CD1c-positive myeloid dendritic cell (primary cell): ENCODE data around the gene FREM2.

ENCODE experiments used
- DNase-seq: peaks from one replicate; pipeline ENCODE4 v3.0.0-alpha.2; 2016; ENCODE audit errors: extremely low spot score

Gene FREM2, protein sequence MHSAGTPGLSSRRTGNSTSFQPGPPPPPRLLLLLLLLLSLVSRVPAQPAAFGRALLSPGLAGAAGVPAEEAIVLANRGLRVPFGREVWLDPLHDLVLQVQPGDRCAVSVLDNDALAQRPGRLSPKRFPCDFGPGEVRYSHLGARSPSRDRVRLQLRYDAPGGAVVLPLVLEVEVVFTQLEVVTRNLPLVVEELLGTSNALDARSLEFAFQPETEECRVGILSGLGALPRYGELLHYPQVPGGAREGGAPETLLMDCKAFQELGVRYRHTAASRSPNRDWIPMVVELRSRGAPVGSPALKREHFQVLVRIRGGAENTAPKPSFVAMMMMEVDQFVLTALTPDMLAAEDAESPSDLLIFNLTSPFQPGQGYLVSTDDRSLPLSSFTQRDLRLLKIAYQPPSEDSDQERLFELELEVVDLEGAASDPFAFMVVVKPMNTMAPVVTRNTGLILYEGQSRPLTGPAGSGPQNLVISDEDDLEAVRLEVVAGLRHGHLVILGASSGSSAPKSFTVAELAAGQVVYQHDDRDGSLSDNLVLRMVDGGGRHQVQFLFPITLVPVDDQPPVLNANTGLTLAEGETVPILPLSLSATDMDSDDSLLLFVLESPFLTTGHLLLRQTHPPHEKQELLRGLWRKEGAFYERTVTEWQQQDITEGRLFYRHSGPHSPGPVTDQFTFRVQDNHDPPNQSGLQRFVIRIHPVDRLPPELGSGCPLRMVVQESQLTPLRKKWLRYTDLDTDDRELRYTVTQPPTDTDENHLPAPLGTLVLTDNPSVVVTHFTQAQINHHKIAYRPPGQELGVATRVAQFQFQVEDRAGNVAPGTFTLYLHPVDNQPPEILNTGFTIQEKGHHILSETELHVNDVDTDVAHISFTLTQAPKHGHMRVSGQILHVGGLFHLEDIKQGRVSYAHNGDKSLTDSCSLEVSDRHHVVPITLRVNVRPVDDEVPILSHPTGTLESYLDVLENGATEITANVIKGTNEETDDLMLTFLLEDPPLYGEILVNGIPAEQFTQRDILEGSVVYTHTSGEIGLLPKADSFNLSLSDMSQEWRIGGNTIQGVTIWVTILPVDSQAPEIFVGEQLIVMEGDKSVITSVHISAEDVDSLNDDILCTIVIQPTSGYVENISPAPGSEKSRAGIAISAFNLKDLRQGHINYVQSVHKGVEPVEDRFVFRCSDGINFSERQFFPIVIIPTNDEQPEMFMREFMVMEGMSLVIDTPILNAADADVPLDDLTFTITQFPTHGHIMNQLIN (N-terminal part only)

DNA sequence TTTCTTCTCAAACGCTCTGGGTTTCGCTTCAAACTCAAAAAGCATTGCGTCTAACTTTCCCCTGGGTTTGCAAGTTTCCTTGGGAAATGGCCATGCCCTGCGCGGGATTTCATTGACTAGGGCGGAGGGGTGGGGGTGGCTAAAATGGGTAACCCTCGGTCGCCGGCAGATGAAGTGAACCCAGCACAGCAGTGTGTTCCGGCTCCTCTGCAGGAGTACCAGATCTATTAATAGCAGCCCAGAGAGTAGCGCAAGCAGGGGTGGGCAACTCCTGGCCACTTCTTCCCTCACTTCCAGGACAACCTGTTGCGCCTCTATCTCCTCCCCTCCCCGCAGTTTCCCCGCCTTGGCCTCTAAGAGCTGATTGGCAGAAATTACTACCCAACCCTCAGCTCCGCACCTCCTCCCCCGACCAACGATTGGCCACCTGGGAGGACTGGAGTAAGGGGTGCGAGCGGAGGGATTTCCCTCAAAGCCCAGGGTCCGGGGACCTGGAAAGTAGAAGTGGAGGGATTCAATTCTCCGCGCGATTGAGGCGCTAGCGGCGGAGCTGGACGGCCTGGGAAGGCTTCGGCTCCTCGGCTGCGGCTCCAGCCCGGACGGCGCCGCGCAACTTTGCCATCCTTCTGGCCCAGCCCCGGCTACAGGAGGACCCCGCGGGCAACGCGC is at the start of gene FREM2:
Gene FREM2, plus strand, starts transcription at position 501 of the 669 bp plus-strand sequence. CDS start 268 bp downstream, outside the sequence.
- no peak for DNase-seq

DNA sequence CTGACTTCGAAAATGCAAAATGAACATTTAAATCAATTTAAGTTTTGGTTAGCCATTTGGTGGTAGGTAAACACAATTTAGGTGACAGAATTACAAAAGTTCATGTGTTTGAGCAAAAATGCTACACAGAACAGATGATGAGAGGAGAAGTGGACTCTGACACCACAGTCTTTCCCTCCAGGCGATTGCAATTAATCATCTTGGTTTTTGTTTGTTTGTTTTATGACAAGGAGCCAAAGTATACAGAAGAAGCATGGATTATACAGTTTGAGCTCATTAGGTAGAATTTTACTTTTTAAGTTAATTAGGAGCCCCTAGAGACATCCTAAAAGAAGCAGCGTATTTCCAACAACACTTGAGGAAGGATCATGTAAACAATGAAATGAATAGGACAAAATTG is 49.3 kb upstream of the FREM2 start:
- DNase-seq: no peak

DNA sequence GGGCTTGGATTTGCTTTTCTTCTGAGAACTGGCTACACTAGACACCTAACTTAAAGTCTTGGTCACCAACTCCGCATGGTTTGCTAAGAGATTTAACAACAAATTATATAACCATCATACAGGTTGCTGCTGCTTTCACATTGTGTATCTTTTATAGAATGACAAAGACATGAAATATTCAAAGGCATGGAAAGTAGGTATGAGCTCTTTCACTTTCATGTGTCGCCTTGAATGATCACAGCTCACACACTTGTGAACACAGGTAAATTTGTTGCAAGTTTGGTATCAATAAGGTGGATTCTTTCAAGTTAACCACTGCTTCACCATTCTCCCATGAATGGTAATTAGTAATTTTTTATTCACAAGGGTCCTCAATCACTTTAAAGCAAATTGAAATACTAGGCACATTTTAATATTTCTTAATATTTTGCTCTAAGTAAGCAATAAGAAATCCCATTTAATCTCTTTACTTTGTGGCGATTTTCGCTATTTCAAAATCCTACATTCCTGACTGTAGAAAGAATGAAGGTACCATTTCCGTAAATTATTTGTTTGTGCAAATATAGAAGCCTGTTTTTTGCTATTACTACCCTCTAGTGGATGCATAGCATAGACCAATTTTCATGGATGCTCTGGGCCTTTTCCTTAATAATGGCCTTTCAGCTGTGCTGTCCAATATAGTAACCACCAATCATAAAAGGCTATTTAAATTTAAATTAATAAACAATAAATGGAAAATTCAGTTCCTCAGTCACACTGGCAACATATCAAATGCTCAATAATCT is 45.5 kb upstream of the FREM2 start:
- no peak for DNase-seq

DNA sequence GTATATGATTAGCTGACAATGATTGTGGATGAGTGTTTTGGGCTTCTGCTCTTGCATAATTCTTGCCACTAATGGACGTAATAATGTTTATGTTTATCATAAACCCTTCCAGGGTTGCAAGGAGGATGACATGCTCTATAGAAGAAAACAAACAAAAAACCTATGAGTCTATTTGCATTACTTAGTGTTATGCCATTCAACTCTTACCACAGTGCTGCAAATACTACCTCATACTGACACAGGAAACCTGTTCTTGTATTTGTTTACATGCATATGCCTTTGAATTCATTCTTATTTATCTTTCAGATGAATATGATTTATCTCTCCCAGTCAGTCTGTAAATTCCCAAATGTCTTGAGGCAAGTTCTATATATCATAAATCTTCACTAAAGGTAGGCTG is 39.6 kb upstream of the FREM2 start:
- DNase-seq: no peak

DNA sequence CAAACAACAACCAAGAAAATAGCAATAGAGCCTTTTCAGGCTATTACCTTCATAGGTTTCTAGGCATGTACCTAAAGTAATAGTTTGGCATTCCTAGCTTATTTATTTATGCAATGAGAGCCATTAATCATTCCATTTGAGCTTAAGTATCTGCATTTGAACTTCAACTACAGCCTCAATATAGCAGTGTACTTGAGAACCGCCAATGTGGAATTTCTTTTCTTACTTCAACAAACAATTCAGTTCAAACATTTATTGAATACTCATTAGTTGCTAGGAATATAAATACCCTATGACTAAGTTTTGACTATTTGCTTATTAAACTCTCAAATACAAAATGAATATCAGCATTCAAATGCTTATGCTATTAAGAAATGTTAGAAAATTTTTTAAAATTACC is 38.0 kb upstream of the FREM2 start:
- DNase-seq: no peak

DNA sequence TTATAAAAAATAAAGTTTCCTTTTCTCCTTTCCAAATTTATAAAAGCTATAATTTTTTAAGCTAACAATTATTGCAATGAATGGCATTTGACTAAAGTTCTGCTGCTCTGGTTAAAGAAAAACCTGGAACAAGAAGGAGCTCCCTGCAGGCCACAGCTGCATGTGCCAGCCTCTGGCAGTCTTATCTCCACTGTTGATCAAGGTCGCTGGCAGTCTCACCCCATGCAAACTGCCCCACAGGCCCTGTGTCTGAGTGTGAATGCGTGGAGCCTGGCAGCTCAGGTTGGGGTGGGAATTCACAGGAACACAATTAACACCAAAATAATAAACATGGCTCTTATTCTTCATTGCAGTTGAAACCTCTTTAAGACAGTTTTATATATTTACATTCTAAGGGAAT is 30.2 kb upstream of the FREM2 start:
- DNase-seq: no peak

DNA sequence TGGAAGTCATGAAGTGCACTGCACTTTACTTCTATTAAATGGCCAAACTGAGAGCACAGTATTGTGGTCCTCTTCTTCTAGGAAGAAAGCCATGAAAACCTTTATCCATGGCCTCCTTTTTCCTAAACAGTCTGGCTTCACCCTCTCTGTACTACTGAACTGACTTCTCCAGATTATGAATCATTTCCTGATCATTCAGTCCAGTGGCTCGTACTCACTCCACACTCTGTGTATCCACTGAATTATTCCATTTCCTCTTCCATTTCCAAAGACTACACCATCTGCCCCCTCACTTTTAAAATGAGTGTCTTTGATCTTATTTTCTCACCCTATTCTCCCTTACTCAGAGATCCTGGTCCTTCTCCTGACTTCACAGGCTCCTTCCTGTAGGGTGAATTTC is 29.7 kb upstream of the FREM2 start:
- DNase-seq: no peak

DNA sequence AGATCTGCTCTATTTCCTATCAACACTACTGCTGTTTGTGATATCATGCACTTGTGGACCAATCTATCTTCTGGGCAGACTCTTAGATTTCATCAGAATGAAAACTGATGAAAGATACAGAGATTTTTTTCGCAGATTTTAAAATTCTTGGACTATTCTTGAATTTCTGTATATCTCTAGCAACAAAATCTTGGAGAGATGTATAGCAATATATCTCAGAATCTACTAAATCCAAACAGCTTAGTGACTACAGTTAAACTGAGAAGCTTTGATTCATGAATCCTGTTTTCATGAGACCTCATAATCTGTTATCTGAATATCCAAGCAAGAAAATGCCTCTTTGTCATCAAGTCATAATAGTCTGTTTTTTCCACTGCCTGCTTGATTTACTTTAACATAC is 28.0 kb upstream of the FREM2 start:
- DNase-seq: no peak

DNA sequence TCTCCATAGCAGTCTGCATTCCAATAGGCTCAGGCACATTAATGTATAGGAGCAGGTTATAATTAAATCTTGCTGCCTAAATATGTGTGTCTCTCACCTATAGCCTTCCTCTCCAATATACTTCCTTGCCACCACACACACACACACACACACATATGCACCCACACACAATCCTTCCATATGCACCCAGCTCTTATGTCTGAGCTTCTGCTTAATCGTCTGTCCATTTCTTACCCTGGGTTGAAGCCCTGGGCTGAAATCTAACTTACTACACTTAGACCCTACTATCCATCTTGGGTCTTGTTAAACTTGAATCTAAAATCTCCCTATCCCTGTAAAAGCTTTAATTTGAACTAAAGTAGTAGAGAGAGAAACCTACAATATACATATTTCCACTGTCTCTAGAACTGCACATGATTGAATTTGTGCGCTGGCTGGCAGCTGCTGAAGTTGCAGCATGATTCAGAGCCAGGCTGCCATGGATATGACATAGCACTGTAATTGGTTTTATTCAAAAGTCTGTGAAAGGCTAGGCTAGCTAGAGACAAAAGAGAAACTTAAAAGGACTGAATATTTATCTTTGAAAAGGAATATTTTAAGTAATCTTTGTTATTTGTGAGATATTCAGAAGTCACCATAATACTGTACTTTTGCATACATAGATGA is 25.7 kb upstream of the FREM2 start:
- no peak for DNase-seq

DNA sequence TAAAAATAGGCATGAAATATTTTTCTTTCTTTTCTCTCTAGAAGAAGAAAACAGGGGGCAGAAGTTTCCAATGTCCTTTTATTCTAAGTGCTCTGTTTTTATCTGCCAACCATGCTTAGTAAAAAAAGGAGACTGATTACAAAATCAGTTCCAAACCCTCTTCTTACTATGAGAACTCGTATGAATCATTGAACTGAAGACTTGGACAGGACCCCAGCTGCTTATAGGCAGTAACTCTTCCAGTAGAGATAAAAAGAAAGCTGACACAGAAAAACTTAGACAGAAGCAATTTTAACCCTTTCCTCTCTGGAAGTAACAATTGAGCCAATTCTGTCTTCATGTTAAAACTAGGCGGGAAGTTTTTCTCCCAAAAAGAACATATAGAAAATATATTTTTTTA is 24.5 kb upstream of the FREM2 start:
- DNase-seq: no peak

DNA sequence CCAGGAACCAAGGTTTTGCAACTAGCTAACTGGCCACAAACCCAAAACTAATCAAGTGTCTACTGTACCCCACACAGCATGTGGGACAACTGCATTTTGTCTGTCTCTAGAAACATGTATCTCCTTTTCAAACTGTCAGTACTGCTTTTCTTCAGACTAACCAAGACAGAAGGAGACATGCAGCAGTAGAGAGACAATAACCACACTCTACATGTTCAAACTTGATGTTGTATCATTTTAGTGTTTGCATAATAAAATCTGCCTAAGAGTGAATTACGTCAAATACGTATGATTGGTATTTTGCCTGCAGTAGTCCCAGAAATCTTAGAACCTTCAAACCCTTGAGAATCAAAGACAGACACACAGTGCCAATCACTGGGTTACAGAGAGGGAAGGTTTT is 22.0 kb upstream of the FREM2 start:
- DNase-seq: no peak

DNA sequence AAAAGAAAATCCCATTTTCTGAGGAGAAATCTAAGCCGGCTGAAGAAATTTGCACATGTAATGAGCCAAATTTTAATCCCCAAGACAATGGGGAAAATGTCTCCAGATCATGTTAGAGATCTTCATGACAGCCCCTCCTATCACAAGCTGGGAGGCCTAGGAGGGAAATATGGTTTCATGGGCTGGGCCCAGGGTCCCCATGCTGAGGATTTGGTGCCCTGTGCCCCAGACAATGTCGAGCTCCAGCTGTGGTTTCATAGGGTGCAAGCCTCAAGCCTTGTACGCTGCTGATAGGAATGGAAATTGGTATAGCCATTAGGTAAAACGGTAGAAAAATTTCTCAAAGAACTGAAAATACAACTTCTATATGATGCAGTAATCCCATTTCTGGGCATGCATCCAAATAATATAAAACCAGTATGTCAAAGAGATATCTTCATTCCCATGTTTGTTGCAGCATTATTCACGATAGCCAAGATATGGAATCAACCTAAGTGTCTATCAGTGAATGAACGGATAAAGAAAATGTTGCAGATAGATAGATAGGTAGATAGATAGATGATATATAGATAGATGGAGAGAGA is 19.3 kb upstream of the FREM2 start:
- no peak for DNase-seq

DNA sequence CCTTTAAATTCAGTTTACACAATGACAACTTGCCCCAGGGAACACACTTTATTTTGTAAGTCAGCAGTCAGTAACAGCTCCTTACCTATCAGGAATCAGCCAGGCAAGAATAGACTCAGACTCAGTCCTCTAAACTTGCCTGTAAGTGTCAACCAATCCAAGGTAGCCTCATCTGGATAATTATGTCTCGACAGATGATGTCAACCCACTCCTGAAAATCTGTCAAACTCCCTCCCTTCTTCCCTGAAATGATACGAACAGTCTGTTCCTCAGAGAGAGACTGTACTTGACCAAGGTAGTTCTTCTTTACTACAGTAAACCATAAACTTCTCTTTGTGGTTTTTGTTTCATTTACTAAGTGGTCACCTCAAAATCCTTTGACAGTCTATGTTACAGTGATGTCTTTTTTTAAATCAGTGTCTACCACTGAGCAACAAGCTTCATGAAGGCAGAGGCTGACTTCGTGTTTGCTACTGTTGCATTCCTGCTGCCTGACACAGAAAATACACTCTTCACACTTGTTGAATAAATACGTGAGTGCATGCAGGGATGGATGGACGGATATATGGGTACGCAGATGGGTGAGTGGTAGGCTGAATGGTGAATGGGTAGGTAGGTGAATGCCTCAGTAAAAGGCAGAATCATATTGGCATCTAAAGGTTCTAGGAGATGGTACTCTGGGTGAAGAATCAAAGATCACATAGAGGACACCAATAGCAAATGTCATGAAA is 17.5 kb upstream of the FREM2 start:
- no peak for DNase-seq

DNA sequence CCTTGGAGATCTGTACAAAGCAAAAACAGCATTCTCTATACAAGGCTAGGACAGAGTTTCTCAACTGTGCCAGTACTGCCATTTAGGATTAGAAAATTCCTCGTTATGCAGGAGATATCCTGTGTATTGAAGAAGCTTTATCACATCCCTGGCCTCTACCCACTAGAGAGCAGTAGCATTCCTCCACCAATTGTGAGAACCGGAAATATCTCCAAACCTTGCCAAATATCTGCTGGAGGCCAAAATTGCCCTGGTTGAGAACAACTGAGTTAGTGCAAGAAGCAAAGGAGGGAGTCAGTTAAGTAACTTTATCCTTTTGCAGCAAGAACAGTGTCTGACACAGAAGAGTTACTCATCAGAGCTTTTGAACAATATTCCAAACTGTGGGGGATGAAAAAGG is 16.2 kb upstream of the FREM2 start:
- DNase-seq: no peak

DNA sequence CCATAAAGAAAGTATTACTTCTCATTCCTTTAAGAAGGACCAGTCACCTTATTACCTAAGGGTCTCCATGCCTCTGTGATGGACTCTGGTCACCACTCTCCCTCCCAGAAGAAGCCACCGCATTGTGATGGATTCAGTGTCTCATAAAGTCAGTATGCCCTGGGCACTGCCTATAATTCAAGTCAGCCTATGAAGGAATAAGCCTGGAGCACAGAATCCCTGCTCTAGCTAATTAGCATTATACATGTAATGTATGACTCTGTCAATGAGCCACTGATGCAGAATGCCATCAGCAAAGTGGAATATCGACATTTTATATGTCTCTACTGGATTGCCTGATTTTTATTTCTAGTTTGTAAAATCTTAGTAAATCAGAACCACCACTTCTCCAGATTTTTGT is 14.9 kb upstream of the FREM2 start:
- no peak for DNase-seq

DNA sequence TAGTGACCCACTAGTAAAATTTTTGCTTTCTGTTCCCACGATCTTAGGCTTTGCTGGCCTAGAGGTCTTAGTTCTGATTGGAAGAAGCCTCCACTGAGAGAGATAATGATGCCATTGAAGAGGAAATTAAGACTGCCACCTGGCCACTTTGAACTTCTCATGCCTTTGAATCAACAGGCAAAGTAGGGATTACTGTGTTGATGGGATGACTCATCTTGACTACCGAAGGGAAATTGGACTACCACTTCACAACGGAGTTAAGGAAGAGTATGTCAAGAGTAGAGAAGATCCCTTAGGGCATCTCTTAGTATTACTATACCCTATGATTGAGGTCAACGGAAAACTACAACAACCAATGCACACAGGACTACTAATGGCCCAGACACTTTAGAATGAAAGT is 12.7 kb upstream of the FREM2 start:
- DNase-seq: no peak

DNA sequence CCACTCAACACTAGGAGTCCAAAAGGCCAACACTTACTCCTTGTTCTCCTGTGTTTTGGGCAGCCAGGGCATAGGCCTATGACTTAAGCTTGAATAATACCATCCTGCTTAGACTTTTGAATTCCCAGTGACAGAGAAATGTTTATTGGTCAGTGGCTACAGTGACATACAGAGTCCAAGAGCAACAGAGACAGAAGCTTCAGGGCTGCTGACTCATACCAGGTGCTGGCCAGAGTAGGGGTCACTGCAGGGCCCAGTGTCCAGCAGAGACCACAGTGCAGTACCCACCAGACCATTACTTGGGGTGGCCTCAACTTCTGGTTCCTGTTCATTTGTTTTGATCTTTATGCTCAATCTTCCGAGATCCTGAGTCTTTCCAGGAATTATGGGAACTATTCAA is 6.0 kb upstream of the FREM2 start:
- DNase-seq: no peak

DNA sequence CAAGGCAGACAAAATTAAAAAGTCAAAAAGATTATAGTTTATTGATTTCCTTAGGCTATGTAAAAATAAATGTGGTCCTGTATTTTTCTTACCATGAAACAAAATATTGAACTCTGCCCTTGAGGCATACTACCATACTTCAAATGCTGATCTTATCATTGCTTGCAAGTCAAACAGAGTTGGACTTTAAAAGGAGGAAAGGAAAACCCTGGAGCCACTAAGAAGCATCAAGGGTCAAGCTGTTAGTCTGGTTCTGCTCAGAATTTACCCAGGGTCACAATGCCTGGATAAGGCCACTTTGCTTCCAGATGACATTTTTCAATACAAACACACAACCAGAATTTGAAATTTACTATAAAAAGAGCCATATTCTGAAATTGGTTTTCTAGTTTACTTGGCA is 2.2 kb upstream of the FREM2 start:
- DNase-seq: no peak

DNA sequence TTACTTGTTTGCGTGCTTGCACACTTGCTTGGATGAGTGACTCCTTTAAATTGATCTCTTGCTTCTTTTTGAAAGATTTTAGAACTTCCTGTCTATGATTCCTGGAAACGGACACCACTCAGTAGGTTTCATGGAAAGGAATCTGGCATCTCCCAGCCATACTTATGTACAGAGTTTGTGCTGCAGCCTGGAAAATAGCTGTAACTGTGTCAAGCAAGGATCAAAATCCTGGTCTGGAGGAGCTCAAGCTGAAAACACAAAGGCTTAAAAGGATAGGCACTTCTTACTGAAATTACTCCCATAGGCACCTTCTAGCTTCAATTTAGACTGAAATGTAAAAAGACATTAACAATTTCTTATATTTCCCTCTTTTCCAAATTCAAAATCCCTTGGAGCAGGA is 1.4 kb upstream of the FREM2 start:
- no peak for DNase-seq
